HCT116 (cell line): ENCODE results near the gene TIGD4. TPM values are rescaled to one million over a fixed set of nuclear protein-coding genes. Genes with fewer than 3 reads are reported as not detected.

ENCODE experiments used
- ATAC-seq: fragments of 200-7000 bp; cut with Tn5 transposase; 2 replicates; pipeline ENCODE4 v1.9.1; 2020; ENCODE audit warnings: mild to moderate bottlenecking, moderate library complexity
- BruUV-seq: library from RNA; stranded (reverse); fragments of 400-500 nt; replicated peaks from 2 replicates; lab custom pipeline; 2021; lab: Mats Ljungman, UMichigan
- CTCF ChIA-PET: fragments of 300-600 bp; sonication (Branson Sonifier 250); formaldehyde crosslinking; loops from one replicate; lab custom pipeline; 2021; ENCODE audit warnings: antibody characterized with exemption; lab: Charles Lee
- POLR2A ChIA-PET: fragments of 300-600, 350-600 bp; sonication (Branson Sonifier 250); formaldehyde crosslinking; loops from one replicate; lab custom pipeline; 2021; ENCODE audit warnings: antibody characterized with exemption; lab: Charles Lee
- RAD21 ChIA-PET, 2 experiments: fragments of 300-600 bp; sonication (Branson Sonifier 250); formaldehyde crosslinking; loops; one replicate each; lab custom pipeline; 2023; ENCODE audit warnings: low total read pairs in 2 of 2; ENCODE audit not compliant: uncharacterized antibody in 2 of 2, unreplicated experiment in 2 of 2, low non-redundant PET in 1 of 2; lab: Charles Lee
- DNase-seq: peaks from one replicate; pipeline ENCODE4 v3.0.0-alpha.2; 2010; ENCODE audit warnings: low read depth, low spot score
- H2AFZ ChIP-seq: fragments of 200-600 bp; shearing (Covaris generic), sonication (generic); 2 replicates; pipeline ENCODE4 v1.6.1; 2017; ENCODE audit warnings: low read depth, mixed run types, mixed read lengths, antibody characterized with exemption, low read length; ENCODE audit not compliant: poor library complexity, severe bottlenecking
- H3K27ac ChIP-seq: 2 replicates; pipeline ENCODE4 v1.5.1; 2012; ENCODE audit warnings: low read depth, low read length
- H3K27me3 ChIP-seq: fragments of 200-600 bp; sonication (generic); 2 replicates; pipeline ENCODE4 v1.6.1; 2016; ENCODE audit warnings: mixed run types, low read length, mixed read lengths; ENCODE audit not compliant: insufficient read depth
- H3K36me3 ChIP-seq, 2 experiments: fragments of 200-500 bp in 1 of 2; fragments of 200-600 bp in 1 of 2; sonication (Bioruptor generic) in 1 of 2; sonication (generic) in 1 of 2; 2 replicates each; pipeline versions ENCODE4 v1.5.1 to v1.6.1; 2014 to 2016; ENCODE audit warnings: low read length in 2 of 2, inconsistent platforms in 1 of 2, mixed read lengths in 1 of 2, mixed run types in 1 of 2; ENCODE audit not compliant: insufficient read depth in 2 of 2, control insufficient read depth in 1 of 2
- H3K4me1 ChIP-seq, 2 experiments: fragments of 200-600 bp in 1 of 2; sonication (generic) in 1 of 2; 2 replicates each; pipeline versions ENCODE4 v1.5.1 to v1.6.1; 2012 to 2017; ENCODE audit warnings: low read length in 2 of 2, inconsistent platforms in 1 of 2, mild to moderate bottlenecking in 1 of 2, mixed read lengths in 1 of 2, mixed run types in 1 of 2, moderate library complexity in 1 of 2; ENCODE audit not compliant: insufficient read depth in 2 of 2, control insufficient read depth in 1 of 2
- H3K4me2 ChIP-seq: fragments of 200-600 bp; sonication (generic); 2 replicates; pipeline ENCODE4 v1.6.1; 2017; ENCODE audit warnings: mixed run types, low read length, mixed read lengths
- H3K4me3 ChIP-seq, 2 experiments: fragments of 200-600 bp in 1 of 2; sonication (generic) in 1 of 2; replicated peaks in 1 of 2; 2 replicates each; pipeline ENCODE4 v1.5.1; 2011 to 2016; ENCODE audit warnings: low read length in 2 of 2, control low read depth in 1 of 2, low read depth in 1 of 2, mild to moderate bottlenecking in 1 of 2, mixed read lengths in 1 of 2, mixed run types in 1 of 2
- H3K79me2 ChIP-seq: fragments of 200-600 bp; sonication (generic); 2 replicates; pipeline ENCODE4 v1.6.1; 2017; ENCODE audit warnings: mild to moderate bottlenecking, mixed run types, low read length, moderate library complexity, mixed read lengths; ENCODE audit not compliant: insufficient read depth
- H3K9ac ChIP-seq: fragments of 200-600 bp; sonication (generic); 2 replicates; pipeline ENCODE4 v1.6.1; 2016; ENCODE audit warnings: low read length, mixed read lengths
- H3K9me2 ChIP-seq: fragments of 200-600 bp; sonication (generic), shearing (Covaris generic); 2 replicates; pipeline ENCODE4 v1.6.1; 2017; ENCODE audit warnings: mixed run types, mild to moderate bottlenecking, moderate library complexity; ENCODE audit not compliant: insufficient read depth
- H3K9me3 ChIP-seq, 2 experiments: fragments of 200-500 bp in 1 of 2; fragments of 200-600 bp in 1 of 2; sonication (Bioruptor generic) in 1 of 2; sonication (generic) in 1 of 2; 2 replicates each; pipeline ENCODE4 v1.6.1; 2014 to 2017; ENCODE audit warnings: low read length in 2 of 2, mixed read lengths in 2 of 2, inconsistent platforms in 1 of 2, low read depth in 1 of 2, mild to moderate bottlenecking in 1 of 2, mixed run types in 1 of 2, moderate library complexity in 1 of 2; ENCODE audit not compliant: control insufficient read depth in 1 of 2, insufficient read depth in 1 of 2
- H4K20me1 ChIP-seq: fragments of 200-600 bp; sonication (generic), shearing (Covaris generic); 2 replicates; pipeline ENCODE4 v1.6.1; 2017; ENCODE audit warnings: mixed run types, mild to moderate bottlenecking, moderate library complexity; ENCODE audit not compliant: insufficient read depth
- EGR1 ChIP-seq: IDR thresholded peaks from 2 replicates; pipeline ENCODE4 v1.6.1; 2012; ENCODE audit warnings: low read depth
- ELF1 ChIP-seq: IDR thresholded peaks from 2 replicates; pipeline ENCODE4 v1.6.1; 2012; ENCODE audit warnings: low read depth, borderline replicate concordance
- EZH2 ChIP-seq: fragments of 200-600 bp; sonication (generic); IDR thresholded peaks from 2 replicates; pipeline ENCODE4 v1.6.1; 2017; ENCODE audit warnings: antibody characterized with exemption, mixed run types
- EZH2phosphoT487 ChIP-seq: fragments of 200-600 bp; IDR thresholded peaks from 2 replicates; pipeline ENCODE4 v1.6.1; 2018; ENCODE audit warnings: antibody characterized with exemption, borderline replicate concordance
- FOSL1 ChIP-seq: IDR thresholded peaks from 2 replicates; pipeline ENCODE4 v1.6.1; 2012; ENCODE audit warnings: low read depth
- RAD21 ChIP-seq: IDR thresholded peaks from 2 replicates; pipeline ENCODE4 v1.6.1; 2012; ENCODE audit warnings: low read depth, mild to moderate bottlenecking
- SP1 ChIP-seq: IDR thresholded peaks from 2 replicates; pipeline ENCODE4 v1.6.1; 2012; ENCODE audit warnings: low read depth
- SRF ChIP-seq: IDR thresholded peaks from 2 replicates; pipeline ENCODE4 v1.6.1; 2012; ENCODE audit warnings: low read depth
- TCF7L2 ChIP-seq: IDR thresholded peaks from 2 replicates; pipeline ENCODE4 v1.7.0; 2011; ENCODE audit warnings: borderline replicate concordance, inconsistent platforms; ENCODE audit not compliant: insufficient read depth, insufficient read length; ENCODE audit errors: extremely low read depth
- intact Hi-C: fragments of 100-400 bp; cut with micrococcal nuclease; formaldehyde crosslinking; loops from 2 replicates; pipeline ENCODE4 v1.10.0; 2022
- total RNA-seq: library from RNA; stranded (reverse); gene quantifications from one replicate; pipeline ENCODE4 v1.2.1, GENCODE V29; 2021; ENCODE audit not compliant: unreplicated experiment
- TF ChIP-seq, protein P1 (sequence below): IDR thresholded peaks from 2 replicates; pipeline ENCODE4 v1.6.1; 2012
- TF ChIP-seq, protein P2 (sequence below): IDR thresholded peaks from 2 replicates; pipeline ENCODE4 v1.6.1; 2011; ENCODE audit warnings: mild to moderate bottlenecking, low read length, moderate library complexity; ENCODE audit not compliant: insufficient replicate concordance; ENCODE audit errors: extremely low read depth
- TF ChIP-seq, protein P3 (sequence below): IDR thresholded peaks from 2 replicates; pipeline ENCODE4 v1.6.1; 2012; ENCODE audit warnings: low read depth
- TF ChIP-seq, protein P4 (sequence below): IDR thresholded peaks from 2 replicates; pipeline ENCODE4 v1.6.1; 2012

Gene TIGD4
- total RNA-seq, 1 experiment from 2014 or later = 0.42 TPM

DNA sequence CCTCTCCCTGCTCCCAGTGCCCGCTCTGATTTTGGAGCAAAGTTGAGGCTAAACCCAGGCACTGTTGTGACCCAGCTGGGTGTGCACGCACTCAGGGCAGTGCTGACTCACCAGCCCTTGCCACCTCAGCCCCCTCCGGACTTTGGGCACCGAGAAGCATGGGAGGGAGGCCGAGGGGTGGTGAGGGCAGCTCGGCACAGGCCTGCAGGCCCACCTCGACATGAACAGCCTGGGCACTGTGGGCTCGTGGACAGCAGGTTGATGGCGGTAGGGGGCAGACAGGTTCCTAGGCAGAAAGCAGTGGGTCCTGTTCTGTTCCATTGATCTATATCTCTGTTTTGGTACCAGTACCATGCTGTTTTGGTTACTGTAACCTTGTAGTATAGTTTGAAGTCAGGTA, 30.9 kb downstream of the TIGD4 start:
- H3K79me2 ChIP-seq = no peaks in the 10 kb centered on the region
- no TSS peak for BruUV-seq
- intact Hi-C loops = no loop called here
- POLR2A ChIA-PET = no interaction called here
- no peaks in the 10 kb centered on the region for H4K20me1 ChIP-seq
- H3K4me2 ChIP-seq = no peak overlapping the region
- H3K9me3 ChIP-seq = peaks cover 0 to 3% of the 10 kb centered on the region in 2 experiments; a peak in 2 of 4 replicates
- no peak overlapping the region for H3K4me3 ChIP-seq
- no peak overlapping the region for H3K9ac ChIP-seq
- no peak overlapping the region for H2AFZ ChIP-seq
- H3K36me3 ChIP-seq = no peaks in the 10 kb centered on the region
- RAD21 ChIA-PET = no interaction called here
- DNase-seq (no peak), ATAC-seq (no peak)
- TF ChIP-seq ELF1 = no peak
- no peak overlapping the region for H3K27ac ChIP-seq
- H3K9me2 ChIP-seq = no peaks in the 10 kb centered on the region
- no peaks in the 10 kb centered on the region for H3K4me1 ChIP-seq
- no peaks in the 10 kb centered on the region for H3K27me3 ChIP-seq
- CTCF ChIA-PET = no interaction called here

DNA sequence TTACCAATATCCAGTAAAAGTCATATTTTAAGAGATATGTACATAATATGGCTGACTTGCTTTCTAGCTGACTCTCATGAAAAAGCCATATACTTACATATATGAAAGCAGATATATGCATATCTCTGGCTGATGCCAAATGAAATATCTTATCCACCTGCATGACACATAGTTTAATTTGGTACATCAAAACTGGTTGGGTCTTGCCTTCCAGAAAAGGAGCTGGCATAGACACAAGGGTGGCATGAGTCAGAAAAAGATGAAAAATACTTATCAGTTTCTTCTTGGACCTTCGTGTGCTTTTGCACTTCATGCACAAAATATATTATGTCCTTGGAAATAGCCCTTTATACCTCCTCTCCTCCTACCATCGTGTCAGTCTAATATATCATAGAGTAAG, 32.1 kb downstream of the TIGD4 start:
- ChIA-PET RAD21 (no interaction called here), POLR2A (no interaction called here), CTCF (no interaction called here)
- intact Hi-C loops = no loop called here
- Histone ChIP-seq H4K20me1 (no peaks in the 10 kb centered on the region), H3K9me2 (no peaks in the 10 kb centered on the region), H3K36me3 (no peaks in the 10 kb centered on the region), H3K27me3 (no peaks in the 10 kb centered on the region), H3K4me1 (no peaks in the 10 kb centered on the region), H3K9ac (no peak overlapping the region), H3K9me3 (peaks cover 0 to 3% of the 10 kb centered on the region in 2 experiments; a peak in 2 of 4 replicates), H3K4me2 (no peak overlapping the region), H3K27ac (no peak overlapping the region), H3K79me2 (no peaks in the 10 kb centered on the region), H3K4me3 (no peak overlapping the region), H2AFZ (no peak overlapping the region)
- DNase-seq = no peak
- no peak for ATAC-seq
- no TSS peak for BruUV-seq
- no peak for TF ChIP-seq EZH2phosphoT487
- no peak for TF ChIP-seq FOSL1
- TF ChIP-seq, protein P1, sequence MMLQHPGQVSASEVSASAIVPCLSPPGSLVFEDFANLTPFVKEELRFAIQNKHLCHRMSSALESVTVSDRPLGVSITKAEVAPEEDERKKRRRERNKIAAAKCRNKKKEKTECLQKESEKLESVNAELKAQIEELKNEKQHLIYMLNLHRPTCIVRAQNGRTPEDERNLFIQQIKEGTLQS = no peak
- TF ChIP-seq, protein P2, sequence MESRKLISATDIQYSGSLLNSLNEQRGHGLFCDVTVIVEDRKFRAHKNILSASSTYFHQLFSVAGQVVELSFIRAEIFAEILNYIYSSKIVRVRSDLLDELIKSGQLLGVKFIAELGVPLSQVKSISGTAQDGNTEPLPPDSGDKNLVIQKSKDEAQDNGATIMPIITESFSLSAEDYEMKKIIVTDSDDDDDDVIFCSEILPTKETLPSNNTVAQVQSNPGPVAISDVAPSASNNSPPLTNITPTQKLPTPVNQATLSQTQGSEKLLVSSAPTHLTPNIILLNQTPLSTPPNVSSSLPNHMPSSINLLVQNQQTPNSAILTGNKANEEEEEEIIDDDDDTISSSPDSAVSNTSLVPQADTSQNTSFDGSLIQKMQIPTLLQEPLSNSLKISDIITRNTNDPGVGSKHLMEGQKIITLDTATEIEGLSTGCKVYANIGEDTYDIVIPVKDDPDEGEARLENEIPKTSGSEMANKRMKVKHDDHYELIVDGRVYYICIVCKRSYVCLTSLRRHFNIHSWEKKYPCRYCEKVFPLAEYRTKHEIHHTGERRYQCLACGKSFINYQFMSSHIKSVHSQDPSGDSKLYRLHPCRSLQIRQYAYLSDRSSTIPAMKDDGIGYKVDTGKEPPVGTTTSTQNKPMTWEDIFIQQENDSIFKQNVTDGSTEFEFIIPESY = no peak
- TF ChIP-seq EZH2 = no peak
- TF ChIP-seq RAD21 = no peak
- no peak for TF ChIP-seq SP1
- no peak for TF ChIP-seq SRF
- no peak for TF ChIP-seq TCF7L2
- no peak for TF ChIP-seq ELF1
- TF ChIP-seq, protein P3, sequence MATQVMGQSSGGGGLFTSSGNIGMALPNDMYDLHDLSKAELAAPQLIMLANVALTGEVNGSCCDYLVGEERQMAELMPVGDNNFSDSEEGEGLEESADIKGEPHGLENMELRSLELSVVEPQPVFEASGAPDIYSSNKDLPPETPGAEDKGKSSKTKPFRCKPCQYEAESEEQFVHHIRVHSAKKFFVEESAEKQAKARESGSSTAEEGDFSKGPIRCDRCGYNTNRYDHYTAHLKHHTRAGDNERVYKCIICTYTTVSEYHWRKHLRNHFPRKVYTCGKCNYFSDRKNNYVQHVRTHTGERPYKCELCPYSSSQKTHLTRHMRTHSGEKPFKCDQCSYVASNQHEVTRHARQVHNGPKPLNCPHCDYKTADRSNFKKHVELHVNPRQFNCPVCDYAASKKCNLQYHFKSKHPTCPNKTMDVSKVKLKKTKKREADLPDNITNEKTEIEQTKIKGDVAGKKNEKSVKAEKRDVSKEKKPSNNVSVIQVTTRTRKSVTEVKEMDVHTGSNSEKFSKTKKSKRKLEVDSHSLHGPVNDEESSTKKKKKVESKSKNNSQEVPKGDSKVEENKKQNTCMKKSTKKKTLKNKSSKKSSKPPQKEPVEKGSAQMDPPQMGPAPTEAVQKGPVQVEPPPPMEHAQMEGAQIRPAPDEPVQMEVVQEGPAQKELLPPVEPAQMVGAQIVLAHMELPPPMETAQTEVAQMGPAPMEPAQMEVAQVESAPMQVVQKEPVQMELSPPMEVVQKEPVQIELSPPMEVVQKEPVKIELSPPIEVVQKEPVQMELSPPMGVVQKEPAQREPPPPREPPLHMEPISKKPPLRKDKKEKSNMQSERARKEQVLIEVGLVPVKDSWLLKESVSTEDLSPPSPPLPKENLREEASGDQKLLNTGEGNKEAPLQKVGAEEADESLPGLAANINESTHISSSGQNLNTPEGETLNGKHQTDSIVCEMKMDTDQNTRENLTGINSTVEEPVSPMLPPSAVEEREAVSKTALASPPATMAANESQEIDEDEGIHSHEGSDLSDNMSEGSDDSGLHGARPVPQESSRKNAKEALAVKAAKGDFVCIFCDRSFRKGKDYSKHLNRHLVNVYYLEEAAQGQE = no peak
- no peak for TF ChIP-seq EGR1
- TF ChIP-seq, protein P4, sequence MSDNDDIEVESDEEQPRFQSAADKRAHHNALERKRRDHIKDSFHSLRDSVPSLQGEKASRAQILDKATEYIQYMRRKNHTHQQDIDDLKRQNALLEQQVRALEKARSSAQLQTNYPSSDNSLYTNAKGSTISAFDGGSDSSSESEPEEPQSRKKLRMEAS = no peak
